GM23338 (cell line): ENCODE data around the gene METTL22. TPM values are rescaled to one million over a fixed set of nuclear protein-coding genes. Genes with fewer than 3 reads are reported as not detected.

Experiments
- ATAC-seq: fragments of 200-7000 bp; cut with Tn5 transposase; 3 replicates; pipeline ENCODE4 v1.9.1; 2020
- DNase-seq: peaks from one replicate; pipeline ENCODE4 v3.0.0-alpha.2; 2015; ENCODE audit warnings: low spot score
- H2AFZ ChIP-seq: fragments of 200-600 bp; sonication (generic); 2 replicates; pipeline ENCODE4 v1.8.0; 2016; ENCODE audit warnings: antibody characterized with exemption, mild to moderate bottlenecking, moderate library complexity
- H3F3A ChIP-seq: fragments of 200-600 bp; sonication (generic); replicated peaks from 2 replicates; pipeline ENCODE4 v1.8.0; 2017; ENCODE audit warnings: antibody characterized with exemption, mixed run types, low read depth
- H3K27ac ChIP-seq: fragments of 200-600 bp; sonication (generic); 2 replicates; pipeline ENCODE4 v1.6.1; 2016; ENCODE audit warnings: low read depth
- H3K27me3 ChIP-seq: fragments of 200-600 bp; sonication (generic); 2 replicates; pipeline ENCODE4 v1.8.0; 2016; ENCODE audit warnings: mild to moderate bottlenecking, mixed run types, moderate library complexity; ENCODE audit not compliant: insufficient read depth
- H3K36me3 ChIP-seq: fragments of 200-600 bp; sonication (generic); 2 replicates; pipeline ENCODE4 v1.8.0; 2016; ENCODE audit warnings: mild to moderate bottlenecking; ENCODE audit not compliant: insufficient read depth
- H3K4me1 ChIP-seq: fragments of 200-600 bp; sonication (generic); 2 replicates; pipeline ENCODE4 v1.8.0; 2016; ENCODE audit warnings: mild to moderate bottlenecking, moderate library complexity; ENCODE audit not compliant: insufficient read depth
- H3K4me2 ChIP-seq: fragments of 200-600 bp; sonication (generic); 2 replicates; pipeline ENCODE4 v1.7.1; 2017; ENCODE audit warnings: mixed run types
- H3K4me3 ChIP-seq: fragments of 200-600 bp; sonication (generic); 2 replicates; pipeline ENCODE4 v1.6.1; 2016; ENCODE audit warnings: mixed run types
- H3K79me2 ChIP-seq: fragments of 200-600 bp; sonication (generic); replicated peaks from 2 replicates; pipeline ENCODE4 v1.8.0; 2017; ENCODE audit warnings: mild to moderate bottlenecking; ENCODE audit not compliant: insufficient read depth
- H3K9me2 ChIP-seq: fragments of 200-600 bp; sonication (generic); 2 replicates; pipeline ENCODE4 v1.8.0; 2017; ENCODE audit not compliant: insufficient read depth
- H4K20me1 ChIP-seq: fragments of 200-600 bp; sonication (generic); replicated peaks from 2 replicates; pipeline ENCODE4 v1.8.0; 2017; ENCODE audit warnings: mild to moderate bottlenecking; ENCODE audit not compliant: insufficient read depth
- H3K27ac Mint-ChIP-seq: 2 replicates; pipeline ENCODE4 v1.8.0; 2020; ENCODE audit warnings: inconsistent platforms, mild to moderate bottlenecking, moderate library complexity, mixed read lengths
- H3K27me3 Mint-ChIP-seq: 3 replicates; pipeline ENCODE4 v1.8.0; 2022; ENCODE audit warnings: low read depth, mild to moderate bottlenecking, moderate library complexity, mixed read lengths, inconsistent platforms; ENCODE audit not compliant: insufficient read depth, poor library complexity
- H3K36me3 Mint-ChIP-seq: 3 replicates; pipeline ENCODE4 v1.8.0; 2021; ENCODE audit warnings: low read depth, mild to moderate bottlenecking, inconsistent platforms, moderate library complexity, mixed read lengths
- H3K4me1 Mint-ChIP-seq: 3 replicates; pipeline ENCODE4 v1.8.0; 2020; ENCODE audit warnings: mild to moderate bottlenecking, inconsistent platforms, mixed read lengths
- H3K4me3 Mint-ChIP-seq: 3 replicates; pipeline ENCODE4 v1.8.0; 2021; ENCODE audit warnings: moderate library complexity, mild to moderate bottlenecking, inconsistent platforms, mixed read lengths
- H3K9me3 Mint-ChIP-seq: 3 replicates; pipeline ENCODE4 v1.8.0; 2020; ENCODE audit warnings: moderate library complexity, mild to moderate bottlenecking, inconsistent platforms, mixed read lengths
- CREB1 ChIP-seq: fragments of 250-450 bp; sonication (Bioruptor Pico); IDR thresholded peaks from 2 replicates; pipeline ENCODE4 v1.5.0; 2020; ENCODE audit warnings: low read depth, mild to moderate bottlenecking, moderate library complexity
- EZH2 ChIP-seq: fragments of 200-600 bp; sonication (generic); IDR thresholded peaks from one replicate; pipeline ENCODE4 v1.8.0; 2017; ENCODE audit warnings: antibody characterized with exemption, mild to moderate bottlenecking, low read depth; ENCODE audit not compliant: unreplicated experiment
- JUNB ChIP-seq: IDR thresholded peaks from one replicate; pipeline ENCODE4 v1.6.1; 2016; ENCODE audit warnings: antibody characterized with exemption; ENCODE audit not compliant: unreplicated experiment
- NANOG ChIP-seq: IDR thresholded peaks from 2 replicates; pipeline ENCODE4 v1.6.1; 2016; ENCODE audit warnings: antibody characterized with exemption, borderline replicate concordance
- POLR2AphosphoS5 ChIP-seq: IDR thresholded peaks from 2 replicates; pipeline ENCODE4 v1.6.1; 2016; ENCODE audit warnings: antibody characterized with exemption, low read depth
- STAT1 ChIP-seq: IDR thresholded peaks from one replicate; pipeline ENCODE4 v1.6.1; 2016; ENCODE audit warnings: antibody characterized with exemption; ENCODE audit not compliant: unreplicated experiment
- ZNF114 ChIP-seq: fragments of 250-450 bp; sonication (Bioruptor Pico); IDR thresholded peaks from 2 replicates; pipeline ENCODE4 v1.5.0; 2020; ENCODE audit warnings: mild to moderate bottlenecking, moderate library complexity
- ZNF331 ChIP-seq: fragments of 250-450 bp; sonication (Bioruptor Pico); IDR thresholded peaks from 2 replicates; pipeline ENCODE4 v1.5.0; 2020; ENCODE audit warnings: low read depth, mild to moderate bottlenecking, moderate library complexity
- polyA plus RNA-seq: library from polyadenylated mRNA; unstranded; fragments of >200 nt; fragmentation: Nextera tagmentation; extraction: Ambion mirVana; gene quantifications from 2 replicates; pipeline ENCODE4 v1.2.1, GENCODE V29; 2016
- total RNA-seq: library from RNA; depleted of rRNA; stranded (reverse); fragments of >200 nt; shearing (Covaris generic); gene quantifications from 2 replicates; pipeline ENCODE4 v1.2.3, GENCODE V29; 2014
- TF ChIP-seq, protein P1 (sequence below): fragments of 250-450 bp; sonication (Bioruptor Pico); IDR thresholded peaks from 2 replicates; pipeline ENCODE4 v1.5.0; 2020; ENCODE audit warnings: mild to moderate bottlenecking, moderate library complexity
- TF ChIP-seq, protein P2 (sequence below): IDR thresholded peaks from one replicate; pipeline ENCODE4 v1.6.1; 2018; ENCODE audit warnings: antibody characterized with exemption; ENCODE audit not compliant: unreplicated experiment
- TF ChIP-seq, protein P3 (sequence below), 2 experiments: fragments of 200-600 bp in 1 of 2; sonication (generic) in 1 of 2; conservative IDR thresholded peaks; 2 replicates each; pipeline versions ENCODE4 v1.5.1 to v1.6.1; 2016 to 2017; ENCODE audit warnings: antibody characterized with exemption in 2 of 2, low read depth in 2 of 2, mild to moderate bottlenecking in 2 of 2, moderate library complexity in 1 of 2
- TF ChIP-seq, protein P4 (sequence below): IDR thresholded peaks from 2 replicates; pipeline ENCODE4 v1.6.1; 2016; ENCODE audit warnings: antibody characterized with exemption

METTL22 gene
- total and polyA plus RNA-seq, 2 experiments from 2014 or later = 51.4 to 51.8 TPM

DNA sequence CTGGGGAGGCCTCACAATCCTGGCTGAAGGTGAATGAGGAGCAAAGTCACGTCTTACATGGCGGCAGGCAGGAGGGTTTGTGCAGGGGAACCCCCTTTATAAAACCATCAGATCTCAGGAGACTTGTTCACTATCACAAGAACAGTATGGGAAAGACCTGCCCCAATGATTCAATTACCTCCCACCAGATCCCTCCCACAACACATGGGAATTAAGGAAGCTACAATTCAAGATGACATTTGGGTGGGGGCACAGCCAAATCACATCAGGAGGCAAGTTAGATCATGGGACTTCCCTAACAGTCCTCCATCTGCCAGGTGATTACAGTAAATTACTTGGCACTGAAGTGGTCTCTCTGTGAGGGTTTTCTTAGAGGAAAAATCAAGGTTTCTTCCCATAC is 36.5 kb upstream of the METTL22 start:
- no peak overlapping the region for H3K27ac ChIP-seq
- H4K20me1 ChIP-seq = no peaks in the 10 kb centered on the region
- no peak overlapping the region for H3K4me2 ChIP-seq
- Mint-ChIP-seq H3K9me3 (peaks cover 4% of the 10 kb centered on the region; the same call in 2 of the 3 replicates), H3K27me3 (peaks cover 20% of the 10 kb centered on the region), H3K4me3 (no peak overlapping the region), H3K27ac (no peak overlapping the region), H3K4me1 (peaks cover 16% of the 10 kb centered on the region), H3K36me3 (no peaks in the 10 kb centered on the region; the same call in 2 of the 3 replicates)
- DNase-seq (no peak), ATAC-seq (no peak)
- no peak overlapping the region for H3K4me3 ChIP-seq
- no peak overlapping the region for H2AFZ ChIP-seq
- H3F3A ChIP-seq = no peaks in the 10 kb centered on the region
- H3K79me2 ChIP-seq = no peaks in the 10 kb centered on the region
- no peaks in the 10 kb centered on the region; the same call in 1 of the 2 replicates for H3K4me1 ChIP-seq
- no peaks in the 10 kb centered on the region; the same call in 1 of the 2 replicates for H3K9me2 ChIP-seq
- H3K36me3 ChIP-seq = no peaks in the 10 kb centered on the region
- TF ChIP-seq, protein P1, sequence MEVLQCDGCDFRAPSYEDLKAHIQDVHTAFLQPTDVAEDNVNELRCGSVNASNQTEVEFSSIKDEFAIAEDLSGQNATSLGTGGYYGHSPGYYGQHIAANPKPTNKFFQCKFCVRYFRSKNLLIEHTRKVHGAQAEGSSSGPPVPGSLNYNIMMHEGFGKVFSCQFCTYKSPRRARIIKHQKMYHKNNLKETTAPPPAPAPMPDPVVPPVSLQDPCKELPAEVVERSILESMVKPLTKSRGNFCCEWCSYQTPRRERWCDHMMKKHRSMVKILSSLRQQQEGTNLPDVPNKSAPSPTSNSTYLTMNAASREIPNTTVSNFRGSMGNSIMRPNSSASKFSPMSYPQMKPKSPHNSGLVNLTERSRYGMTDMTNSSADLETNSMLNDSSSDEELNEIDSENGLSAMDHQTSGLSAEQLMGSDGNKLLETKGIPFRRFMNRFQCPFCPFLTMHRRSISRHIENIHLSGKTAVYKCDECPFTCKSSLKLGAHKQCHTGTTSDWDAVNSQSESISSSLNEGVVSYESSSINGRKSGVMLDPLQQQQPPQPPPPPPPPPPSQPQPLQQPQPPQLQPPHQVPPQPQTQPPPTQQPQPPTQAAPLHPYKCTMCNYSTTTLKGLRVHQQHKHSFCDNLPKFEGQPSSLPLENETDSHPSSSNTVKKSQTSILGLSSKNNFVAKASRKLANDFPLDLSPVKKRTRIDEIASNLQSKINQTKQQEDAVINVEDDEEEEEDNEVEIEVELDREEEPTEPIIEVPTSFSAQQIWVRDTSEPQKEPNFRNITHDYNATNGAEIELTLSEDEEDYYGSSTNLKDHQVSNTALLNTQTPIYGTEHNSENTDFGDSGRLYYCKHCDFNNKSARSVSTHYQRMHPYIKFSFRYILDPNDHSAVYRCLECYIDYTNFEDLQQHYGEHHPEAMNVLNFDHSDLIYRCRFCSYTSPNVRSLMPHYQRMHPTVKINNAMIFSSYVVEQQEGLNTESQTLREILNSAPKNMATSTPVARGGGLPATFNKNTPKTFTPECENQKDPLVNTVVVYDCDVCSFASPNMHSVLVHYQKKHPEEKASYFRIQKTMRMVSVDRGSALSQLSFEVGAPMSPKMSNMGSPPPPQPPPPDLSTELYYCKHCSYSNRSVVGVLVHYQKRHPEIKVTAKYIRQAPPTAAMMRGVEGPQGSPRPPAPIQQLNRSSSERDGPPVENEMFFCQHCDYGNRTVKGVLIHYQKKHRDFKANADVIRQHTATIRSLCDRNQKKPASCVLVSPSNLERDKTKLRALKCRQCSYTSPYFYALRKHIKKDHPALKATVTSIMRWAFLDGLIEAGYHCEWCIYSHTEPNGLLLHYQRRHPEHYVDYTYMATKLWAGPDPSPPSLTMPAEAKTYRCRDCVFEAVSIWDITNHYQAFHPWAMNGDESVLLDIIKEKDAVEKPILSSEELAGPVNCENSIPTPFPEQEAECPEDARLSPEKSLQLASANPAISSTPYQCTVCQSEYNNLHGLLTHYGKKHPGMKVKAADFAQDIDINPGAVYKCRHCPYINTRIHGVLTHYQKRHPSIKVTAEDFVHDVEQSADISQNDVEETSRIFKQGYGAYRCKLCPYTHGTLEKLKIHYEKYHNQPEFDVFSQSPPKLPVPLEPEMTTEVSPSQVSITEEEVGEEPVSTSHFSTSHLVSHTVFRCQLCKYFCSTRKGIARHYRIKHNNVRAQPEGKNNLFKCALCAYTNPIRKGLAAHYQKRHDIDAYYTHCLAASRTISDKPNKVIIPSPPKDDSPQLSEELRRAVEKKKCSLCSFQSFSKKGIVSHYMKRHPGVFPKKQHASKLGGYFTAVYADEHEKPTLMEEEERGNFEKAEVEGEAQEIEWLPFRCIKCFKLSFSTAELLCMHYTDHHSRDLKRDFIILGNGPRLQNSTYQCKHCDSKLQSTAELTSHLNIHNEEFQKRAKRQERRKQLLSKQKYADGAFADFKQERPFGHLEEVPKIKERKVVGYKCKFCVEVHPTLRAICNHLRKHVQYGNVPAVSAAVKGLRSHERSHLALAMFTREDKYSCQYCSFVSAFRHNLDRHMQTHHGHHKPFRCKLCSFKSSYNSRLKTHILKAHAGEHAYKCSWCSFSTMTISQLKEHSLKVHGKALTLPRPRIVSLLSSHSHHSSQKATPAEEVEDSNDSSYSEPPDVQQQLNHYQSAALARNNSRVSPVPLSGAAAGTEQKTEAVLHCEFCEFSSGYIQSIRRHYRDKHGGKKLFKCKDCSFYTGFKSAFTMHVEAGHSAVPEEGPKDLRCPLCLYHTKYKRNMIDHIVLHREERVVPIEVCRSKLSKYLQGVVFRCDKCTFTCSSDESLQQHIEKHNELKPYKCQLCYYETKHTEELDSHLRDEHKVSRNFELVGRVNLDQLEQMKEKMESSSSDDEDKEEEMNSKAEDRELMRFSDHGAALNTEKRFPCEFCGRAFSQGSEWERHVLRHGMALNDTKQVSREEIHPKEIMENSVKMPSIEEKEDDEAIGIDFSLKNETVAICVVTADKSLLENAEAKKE (CRISPR knock-in tag) = no peak
- TF ChIP-seq ZNF114 (CRISPR knock-in tag) (no peak), POLR2AphosphoS5 (no peak), NANOG (no peak), JUNB (no peak), CREB1 (CRISPR knock-in tag) (no peak), EZH2 (no peak), STAT1 (no peak), ZNF331 (CRISPR knock-in tag) (no peak)
- TF ChIP-seq, protein P2, sequence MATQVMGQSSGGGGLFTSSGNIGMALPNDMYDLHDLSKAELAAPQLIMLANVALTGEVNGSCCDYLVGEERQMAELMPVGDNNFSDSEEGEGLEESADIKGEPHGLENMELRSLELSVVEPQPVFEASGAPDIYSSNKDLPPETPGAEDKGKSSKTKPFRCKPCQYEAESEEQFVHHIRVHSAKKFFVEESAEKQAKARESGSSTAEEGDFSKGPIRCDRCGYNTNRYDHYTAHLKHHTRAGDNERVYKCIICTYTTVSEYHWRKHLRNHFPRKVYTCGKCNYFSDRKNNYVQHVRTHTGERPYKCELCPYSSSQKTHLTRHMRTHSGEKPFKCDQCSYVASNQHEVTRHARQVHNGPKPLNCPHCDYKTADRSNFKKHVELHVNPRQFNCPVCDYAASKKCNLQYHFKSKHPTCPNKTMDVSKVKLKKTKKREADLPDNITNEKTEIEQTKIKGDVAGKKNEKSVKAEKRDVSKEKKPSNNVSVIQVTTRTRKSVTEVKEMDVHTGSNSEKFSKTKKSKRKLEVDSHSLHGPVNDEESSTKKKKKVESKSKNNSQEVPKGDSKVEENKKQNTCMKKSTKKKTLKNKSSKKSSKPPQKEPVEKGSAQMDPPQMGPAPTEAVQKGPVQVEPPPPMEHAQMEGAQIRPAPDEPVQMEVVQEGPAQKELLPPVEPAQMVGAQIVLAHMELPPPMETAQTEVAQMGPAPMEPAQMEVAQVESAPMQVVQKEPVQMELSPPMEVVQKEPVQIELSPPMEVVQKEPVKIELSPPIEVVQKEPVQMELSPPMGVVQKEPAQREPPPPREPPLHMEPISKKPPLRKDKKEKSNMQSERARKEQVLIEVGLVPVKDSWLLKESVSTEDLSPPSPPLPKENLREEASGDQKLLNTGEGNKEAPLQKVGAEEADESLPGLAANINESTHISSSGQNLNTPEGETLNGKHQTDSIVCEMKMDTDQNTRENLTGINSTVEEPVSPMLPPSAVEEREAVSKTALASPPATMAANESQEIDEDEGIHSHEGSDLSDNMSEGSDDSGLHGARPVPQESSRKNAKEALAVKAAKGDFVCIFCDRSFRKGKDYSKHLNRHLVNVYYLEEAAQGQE = no peak
- TF ChIP-seq, protein P3, sequence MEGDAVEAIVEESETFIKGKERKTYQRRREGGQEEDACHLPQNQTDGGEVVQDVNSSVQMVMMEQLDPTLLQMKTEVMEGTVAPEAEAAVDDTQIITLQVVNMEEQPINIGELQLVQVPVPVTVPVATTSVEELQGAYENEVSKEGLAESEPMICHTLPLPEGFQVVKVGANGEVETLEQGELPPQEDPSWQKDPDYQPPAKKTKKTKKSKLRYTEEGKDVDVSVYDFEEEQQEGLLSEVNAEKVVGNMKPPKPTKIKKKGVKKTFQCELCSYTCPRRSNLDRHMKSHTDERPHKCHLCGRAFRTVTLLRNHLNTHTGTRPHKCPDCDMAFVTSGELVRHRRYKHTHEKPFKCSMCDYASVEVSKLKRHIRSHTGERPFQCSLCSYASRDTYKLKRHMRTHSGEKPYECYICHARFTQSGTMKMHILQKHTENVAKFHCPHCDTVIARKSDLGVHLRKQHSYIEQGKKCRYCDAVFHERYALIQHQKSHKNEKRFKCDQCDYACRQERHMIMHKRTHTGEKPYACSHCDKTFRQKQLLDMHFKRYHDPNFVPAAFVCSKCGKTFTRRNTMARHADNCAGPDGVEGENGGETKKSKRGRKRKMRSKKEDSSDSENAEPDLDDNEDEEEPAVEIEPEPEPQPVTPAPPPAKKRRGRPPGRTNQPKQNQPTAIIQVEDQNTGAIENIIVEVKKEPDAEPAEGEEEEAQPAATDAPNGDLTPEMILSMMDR (conservative IDR thresholded peaks at IDR 0.05; ENCODE audit: low read depth in 2 of 2) = no peak
- TF ChIP-seq, protein P4, sequence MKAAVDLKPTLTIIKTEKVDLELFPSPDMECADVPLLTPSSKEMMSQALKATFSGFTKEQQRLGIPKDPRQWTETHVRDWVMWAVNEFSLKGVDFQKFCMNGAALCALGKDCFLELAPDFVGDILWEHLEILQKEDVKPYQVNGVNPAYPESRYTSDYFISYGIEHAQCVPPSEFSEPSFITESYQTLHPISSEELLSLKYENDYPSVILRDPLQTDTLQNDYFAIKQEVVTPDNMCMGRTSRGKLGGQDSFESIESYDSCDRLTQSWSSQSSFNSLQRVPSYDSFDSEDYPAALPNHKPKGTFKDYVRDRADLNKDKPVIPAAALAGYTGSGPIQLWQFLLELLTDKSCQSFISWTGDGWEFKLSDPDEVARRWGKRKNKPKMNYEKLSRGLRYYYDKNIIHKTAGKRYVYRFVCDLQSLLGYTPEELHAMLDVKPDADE = no peak
- H3K27me3 ChIP-seq = peaks cover 31% of the 10 kb centered on the region
